ENCODE measurements around the gene RPL37. TPM values are rescaled to one million over a fixed set of nuclear protein-coding genes. Genes with fewer than 3 reads are reported as not detected.
"Not testable (repeated sequence)": the region's sequence is repeated elsewhere in the genome, so short reads cannot be mapped to it uniquely, and the experiment has no call there.

The RPL37 gene
- total and polyA plus RNA-seq, 2 donors from 2014 or later = 919 to 2,564 TPM

GRCh38 chr5:40827188-40827977, 7.6 kb downstream of the RPL37 start:
- no peak for TF ChIP-seq CTCF (IDR thresholded peaks at IDR 0.05; ENCODE audit: borderline replicate concordance, extremely low read depth, insufficient read depth)
- no peak overlapping the region for H3K9ac ChIP-seq (ENCODE audit: low read length in 3 of 3)
- DNase-seq = no peak
- H3K27ac ChIP-seq (ENCODE audit: low read depth in 2 of 2, low read length in 2 of 2) = no peak overlapping the region
- H3K4me3 ChIP-seq (ENCODE audit: low read length in 3 of 3) = no peak overlapping the region
- FAIRE-seq = no peak
- H3K4me1 ChIP-seq (ENCODE audit: control insufficient read depth in 2 of 3, insufficient read depth in 2 of 3, low read depth in 1 of 3, low read length in 3 of 3) = no peaks in the 10 kb centered on the region
- no peaks in the 10 kb centered on the region for H3K9me3 ChIP-seq (ENCODE audit: control insufficient read depth in 2 of 3, insufficient read depth in 1 of 3, low read length in 3 of 3)
- intact Hi-C loops (cut with DNase I) = no loop called here
- no peaks in the 10 kb centered on the region for H3K27me3 ChIP-seq (ENCODE audit: control insufficient read depth, insufficient read depth, low read length)
- peaks cover 23 to 48% (median 34%) of the 10 kb centered on the region in 3 donors for H3K36me3 ChIP-seq (ENCODE audit: control insufficient read depth in 2 of 3, insufficient read depth in 3 of 3, low read length in 3 of 3)

DNA sequence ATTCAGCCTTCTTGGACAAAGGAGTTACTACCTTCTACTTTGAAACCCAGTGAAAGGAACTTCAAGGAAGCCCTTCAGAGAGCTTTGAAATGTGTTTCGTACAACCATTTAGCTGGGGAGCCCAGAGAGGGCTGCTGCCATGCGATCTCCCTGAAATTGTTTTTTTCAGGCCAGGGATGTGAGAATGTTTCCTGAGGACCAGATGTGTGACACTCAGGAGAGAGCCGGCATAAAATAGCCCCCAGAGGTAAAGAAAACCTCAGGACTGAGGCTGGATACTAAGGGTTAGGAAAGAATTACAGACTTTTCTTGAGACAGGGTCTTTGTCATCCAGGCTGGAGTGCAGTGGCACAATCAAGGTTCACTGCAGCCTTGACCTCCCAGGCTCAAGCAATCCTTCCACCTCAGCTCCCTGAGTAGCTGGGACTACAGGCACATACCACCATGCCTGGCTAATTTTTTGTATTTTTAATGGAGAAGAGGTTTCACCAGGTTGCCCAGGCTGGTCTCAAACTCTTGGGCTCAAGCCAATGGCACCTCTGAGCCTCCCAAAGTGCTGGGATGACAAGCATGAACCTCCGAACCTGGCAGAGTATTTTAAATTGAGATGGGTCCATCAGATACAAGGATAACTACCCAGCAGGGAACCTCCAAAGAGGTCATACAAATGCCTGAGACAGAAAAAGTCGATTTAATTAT, 8.4 kb downstream of the RPL37 start:
- Histone ChIP-seq H3K36me3 (ENCODE audit: control insufficient read depth in 2 of 3, insufficient read depth in 3 of 3, low read length in 3 of 3) (peaks cover 19 to 40% (median 27%) of the 10 kb centered on the region in 3 donors), H3K4me1 (ENCODE audit: control insufficient read depth in 2 of 3, insufficient read depth in 2 of 3, low read depth in 1 of 3, low read length in 3 of 3) (no peaks in the 10 kb centered on the region), H3K4me3 (ENCODE audit: low read length in 3 of 3) (no peak overlapping the region), H3K27me3 (ENCODE audit: control insufficient read depth, insufficient read depth, low read length) (no peaks in the 10 kb centered on the region), H3K27ac (ENCODE audit: low read depth in 2 of 2, low read length in 2 of 2) (no peak overlapping the region), H3K9me3 (ENCODE audit: control insufficient read depth in 2 of 3, insufficient read depth in 1 of 3, low read length in 3 of 3) (no peaks in the 10 kb centered on the region), H3K9ac (ENCODE audit: low read length in 3 of 3) (no peak overlapping the region)
- DNase-seq (no peak), FAIRE-seq (no peak)
- TF ChIP-seq CTCF (IDR thresholded peaks at IDR 0.05; ENCODE audit: borderline replicate concordance, extremely low read depth, insufficient read depth) = no peak
- intact Hi-C loops (cut with DNase I) = no loop called here

DNA sequence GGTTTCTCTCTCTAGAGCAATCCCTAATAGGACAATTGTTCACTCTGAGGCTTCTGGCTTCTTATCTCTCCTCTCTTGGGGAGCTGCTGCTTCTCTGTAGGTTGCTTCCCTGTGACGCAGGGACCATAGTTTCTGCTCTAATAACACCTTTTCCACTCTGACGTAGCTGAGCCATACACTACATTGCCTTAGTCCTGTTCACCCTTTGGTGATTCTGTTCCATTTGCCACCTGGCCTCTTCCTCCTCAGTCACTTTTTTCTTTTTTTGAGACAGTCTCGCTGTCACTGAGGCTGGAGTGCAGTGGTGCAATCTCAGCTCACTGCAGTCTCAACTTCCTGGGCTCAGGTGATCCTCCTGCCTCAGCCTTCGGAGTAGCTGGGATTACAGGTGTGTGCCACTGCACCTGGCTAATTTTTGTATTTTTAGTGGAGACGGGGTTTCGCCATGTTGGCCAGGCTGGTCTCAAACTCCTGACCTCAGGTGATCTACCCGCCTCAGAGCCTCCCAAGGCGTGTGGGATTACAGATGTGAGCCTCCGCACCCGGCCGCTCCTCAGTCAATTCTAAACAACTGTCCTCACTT, 9.5 kb downstream of the RPL37 start:
- DNase-seq; H3K4me1 ChIP-seq (ENCODE audit: control insufficient read depth in 2 of 3, insufficient read depth in 2 of 3, low read depth in 1 of 3, low read length in 3 of 3); intact Hi-C loops (cut with DNase I); H3K4me3 ChIP-seq (ENCODE audit: low read length in 3 of 3); H3K9me3 ChIP-seq (ENCODE audit: control insufficient read depth in 2 of 3, insufficient read depth in 1 of 3, low read length in 3 of 3); H3K9ac ChIP-seq (ENCODE audit: low read length in 3 of 3); H3K27ac ChIP-seq (ENCODE audit: low read depth in 2 of 2, low read length in 2 of 2); H3K27me3 ChIP-seq (ENCODE audit: control insufficient read depth, insufficient read depth, low read length); FAIRE-seq: not testable (repeated sequence)
- H3K36me3 ChIP-seq (ENCODE audit: control insufficient read depth in 2 of 3, insufficient read depth in 3 of 3, low read length in 3 of 3) = peaks cover 11 to 29% (median 20%) of the 10 kb centered on the region in 3 donors

GRCh38 chr5:40823459-40823858, 11.6 kb downstream of the RPL37 start:
- Histone ChIP-seq H3K9ac (ENCODE audit: low read length in 3 of 3) (no peak overlapping the region), H3K36me3 (ENCODE audit: control insufficient read depth in 2 of 3, insufficient read depth in 3 of 3, low read length in 3 of 3) (peaks cover 5 to 12% (median 5%) of the 10 kb centered on the region in 3 donors), H3K4me3 (ENCODE audit: low read length in 3 of 3) (no peak overlapping the region), H3K27ac (ENCODE audit: low read depth in 2 of 2, low read length in 2 of 2) (no peak overlapping the region), H3K27me3 (ENCODE audit: control insufficient read depth, insufficient read depth, low read length) (no peaks in the 10 kb centered on the region), H3K9me3 (ENCODE audit: control insufficient read depth in 2 of 3, insufficient read depth in 1 of 3, low read length in 3 of 3) (no peaks in the 10 kb centered on the region), H3K4me1 (ENCODE audit: control insufficient read depth in 2 of 3, insufficient read depth in 2 of 3, low read depth in 1 of 3, low read length in 3 of 3) (no peaks in the 10 kb centered on the region)
- intact Hi-C loops (cut with DNase I) = no loop called here
- DNase-seq (no peak), FAIRE-seq (no peak)
- no peak for TF ChIP-seq CTCF (IDR thresholded peaks at IDR 0.05; ENCODE audit: borderline replicate concordance, extremely low read depth, insufficient read depth)

Measured in kidney (tissue), 14 donors.